Trophoblast cell (in vitro differentiated cells and primary cell): ENCODE data around the gene PEAK3. TPM values are rescaled to one million over a fixed set of nuclear protein-coding genes. Genes with fewer than 3 reads are reported as not detected.

Experiments used
- DNase-seq, 2 donors: peaks; one replicate each; pipeline ENCODE4 v3.0.0-alpha.2; 2016
- H2AFZ ChIP-seq: 2 replicates; pipeline ENCODE4 v1.6.1; 2013; ENCODE audit warnings: low read length, moderate library complexity, mild to moderate bottlenecking; ENCODE audit not compliant: insufficient read depth, poor library complexity
- H2AK5ac ChIP-seq: 2 replicates; pipeline ENCODE4 v1.6.1; 2013; ENCODE audit warnings: mild to moderate bottlenecking, low read length
- H2BK120ac ChIP-seq: 2 replicates; pipeline ENCODE4 v1.6.1; 2013; ENCODE audit warnings: low read length, mild to moderate bottlenecking, moderate library complexity; ENCODE audit not compliant: insufficient read depth, poor library complexity
- H2BK12ac ChIP-seq: 2 replicates; pipeline ENCODE4 v1.6.1; 2013; ENCODE audit warnings: mild to moderate bottlenecking, low read length, moderate library complexity
- H2BK5ac ChIP-seq: 2 replicates; pipeline ENCODE4 v1.6.1; 2013; ENCODE audit warnings: low read length, low read depth, moderate library complexity, mild to moderate bottlenecking; ENCODE audit not compliant: poor library complexity
- H3K14ac ChIP-seq: 2 replicates; pipeline ENCODE4 v1.6.1; 2013; ENCODE audit warnings: mild to moderate bottlenecking, low read length
- H3K18ac ChIP-seq: 2 replicates; pipeline ENCODE4 v1.6.1; 2013; ENCODE audit warnings: mild to moderate bottlenecking, low read length
- H3K23ac ChIP-seq: 2 replicates; pipeline ENCODE4 v1.6.1; 2013; ENCODE audit warnings: low read length
- H3K27ac ChIP-seq: 2 replicates; pipeline ENCODE4 v1.5.1; 2013; ENCODE audit warnings: low read depth, mild to moderate bottlenecking, inconsistent platforms, low read length, moderate library complexity
- H3K27me3 ChIP-seq: 2 replicates; pipeline ENCODE4 v1.6.1; 2013; ENCODE audit warnings: inconsistent platforms, mild to moderate bottlenecking, low read length, moderate library complexity; ENCODE audit not compliant: insufficient read depth
- H3K36me3 ChIP-seq, 2 experiments: 1 replicate in 1 of 2; 2 replicates in 1 of 2; pipeline ENCODE4 v1.6.1; 2013; ENCODE audit warnings: low read length in 2 of 2, mild to moderate bottlenecking in 2 of 2, moderate library complexity in 1 of 2; ENCODE audit not compliant: insufficient read depth in 2 of 2, control insufficient read depth in 1 of 2
- H3K4ac ChIP-seq: 2 replicates; pipeline ENCODE4 v1.6.1; 2013; ENCODE audit warnings: low read depth, mild to moderate bottlenecking, low read length, moderate library complexity
- H3K4me1 ChIP-seq, 2 experiments: 1 replicate in 1 of 2; 2 replicates in 1 of 2; pipeline ENCODE4 v1.6.1; 2013; ENCODE audit warnings: low read length in 2 of 2, mild to moderate bottlenecking in 2 of 2, moderate library complexity in 1 of 2; ENCODE audit not compliant: insufficient read depth in 2 of 2, control insufficient read depth in 1 of 2
- H3K4me2 ChIP-seq: 2 replicates; pipeline ENCODE4 v1.6.1; 2013; ENCODE audit warnings: inconsistent platforms, mild to moderate bottlenecking, low read length, moderate library complexity
- H3K4me3 ChIP-seq: 2 replicates; pipeline ENCODE4 v1.5.1; 2013; ENCODE audit warnings: mild to moderate bottlenecking, low read depth, low read length, inconsistent platforms
- H3K79me1 ChIP-seq: one replicate; pipeline ENCODE4 v1.6.1; 2013; ENCODE audit warnings: low read length
- H3K79me2 ChIP-seq: 2 replicates; pipeline ENCODE4 v1.6.1; 2013; ENCODE audit warnings: low read length, mild to moderate bottlenecking; ENCODE audit not compliant: control insufficient read depth, insufficient read depth, poor library complexity
- H3K9ac ChIP-seq: 2 replicates; pipeline ENCODE4 v1.6.1; 2013; ENCODE audit warnings: mild to moderate bottlenecking, low read length
- H3K9me3 ChIP-seq: 2 replicates; pipeline ENCODE4 v1.6.1; 2013; ENCODE audit warnings: low read depth, mild to moderate bottlenecking, control low read depth, inconsistent platforms, low read length; ENCODE audit not compliant: insufficient read depth
- H4K12ac ChIP-seq: 2 replicates; pipeline ENCODE4 v1.6.1; 2013; ENCODE audit warnings: low read depth, mild to moderate bottlenecking, low read length, moderate library complexity
- H4K8ac ChIP-seq: 2 replicates; pipeline ENCODE4 v1.6.1; 2013; ENCODE audit warnings: low read depth, mild to moderate bottlenecking, low read length, moderate library complexity
- H4K91ac ChIP-seq: one replicate; pipeline ENCODE4 v1.6.1; 2013; ENCODE audit warnings: low read depth, mild to moderate bottlenecking, low read length, moderate library complexity
- WGBS: extraction: QIAGEN DNeasy Blood & Tissue Kit; methylation state at CpG from one replicate; pipeline ENCODE4 v1.1.7; 2013; ENCODE audit warnings: missing lambda C conversion rate; ENCODE audit not compliant: insufficient read length, insufficient coverage; ENCODE audit errors: extremely low coverage; 5-methylcytosine and 5-hydroxymethylcytosine counted together
- polyA plus RNA-seq: library from polyadenylated mRNA; stranded (reverse); fragments of 200-250 nt; gene quantifications from 2 replicates; pipeline ENCODE4 v1.2.3, GENCODE V29; 2013

Gene PEAK3
- 0.03 TPM in 2 replicates for polyA plus RNA-seq

DNA sequence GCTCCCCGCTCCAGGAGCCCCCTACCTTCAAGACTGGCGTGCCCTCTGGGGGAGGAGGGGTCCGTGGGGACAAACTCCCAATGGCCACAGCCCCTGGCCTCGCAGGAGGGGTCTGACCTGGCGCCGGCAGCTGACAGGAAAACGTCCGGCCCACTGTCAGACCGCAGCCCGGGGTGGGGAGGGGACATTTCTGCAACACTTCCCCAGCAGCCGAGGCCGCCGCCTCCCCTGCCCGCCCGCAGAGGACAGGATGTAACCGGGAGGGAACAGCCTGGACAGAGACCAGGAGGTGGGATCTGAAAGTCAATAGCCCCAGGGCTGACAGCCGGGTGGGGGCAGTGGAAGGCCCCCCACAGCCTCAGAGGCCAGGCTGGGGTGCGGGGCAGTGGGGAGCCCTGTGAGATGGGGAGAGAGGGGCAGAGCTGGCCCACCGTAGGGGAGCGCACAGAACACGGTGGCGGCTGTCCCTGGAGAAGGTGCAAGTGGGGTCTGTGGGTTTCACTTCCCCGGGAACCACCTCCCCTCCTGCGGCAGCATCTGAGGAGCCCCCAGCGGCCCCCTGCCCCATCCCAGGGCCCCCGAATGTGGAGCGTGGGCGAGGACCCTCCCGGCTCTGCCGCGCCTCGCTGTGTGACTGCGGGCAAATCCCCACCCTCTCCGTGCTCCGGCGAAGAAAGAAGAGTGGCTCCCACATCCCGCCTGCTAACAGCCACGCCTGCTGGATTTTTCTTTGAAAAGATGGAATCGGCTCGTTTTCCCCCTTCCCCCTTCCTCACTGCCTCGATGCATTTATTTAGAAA is at the start of gene PEAK3:
Gene PEAK3 (minus strand): TSS at position 114 of the 800 bp plus-strand sequence. CDS start 1,244 bp downstream, outside the sequence.
- no peak within 1 kb of the TSS for H4K8ac ChIP-seq
- no peak within 1 kb of the TSS for H3K9ac ChIP-seq
- H4K12ac ChIP-seq = no peak within 1 kb of the TSS
- DNase-seq = peak in 1 of 2 donors; percentile 46
- no peak within 1 kb of the TSS for H2BK120ac ChIP-seq
- H3K9me3 ChIP-seq = no peaks in the 10 kb centered on the region
- H4K91ac ChIP-seq = no peak within 1 kb of the TSS
- no peak within 1 kb of the TSS for H2BK12ac ChIP-seq
- H2AFZ ChIP-seq = peak within 1 kb of the TSS; percentile 59
- no peak within 1 kb of the TSS for H3K4ac ChIP-seq
- no peaks in the 10 kb centered on the region for H3K36me3 ChIP-seq
- peak within 1 kb of the TSS; percentile 47 for H2AK5ac ChIP-seq
- no CpG with 5 or more reads among the region's 41 CpGs for WGBS
- H3K27ac ChIP-seq = no peak within 1 kb of the TSS
- peak within 1 kb of the TSS; percentile 52 for H3K4me2 ChIP-seq
- H3K27me3 ChIP-seq = peaks cover 2% of the 10 kb centered on the region
- H3K79me2 ChIP-seq = no peaks in the 10 kb centered on the region
- no peak within 1 kb of the TSS for H3K4me3 ChIP-seq
- H3K23ac ChIP-seq = no peak within 1 kb of the TSS
- peak within 1 kb of the TSS; percentile 37 for H3K18ac ChIP-seq
- H2BK5ac ChIP-seq = no peak within 1 kb of the TSS
- peaks cover 7 to 8% of the 10 kb centered on the region in 2 experiments for H3K4me1 ChIP-seq
- peaks cover 3% of the 10 kb centered on the region for H3K79me1 ChIP-seq
- H3K14ac ChIP-seq = no peak within 1 kb of the TSS

DNA sequence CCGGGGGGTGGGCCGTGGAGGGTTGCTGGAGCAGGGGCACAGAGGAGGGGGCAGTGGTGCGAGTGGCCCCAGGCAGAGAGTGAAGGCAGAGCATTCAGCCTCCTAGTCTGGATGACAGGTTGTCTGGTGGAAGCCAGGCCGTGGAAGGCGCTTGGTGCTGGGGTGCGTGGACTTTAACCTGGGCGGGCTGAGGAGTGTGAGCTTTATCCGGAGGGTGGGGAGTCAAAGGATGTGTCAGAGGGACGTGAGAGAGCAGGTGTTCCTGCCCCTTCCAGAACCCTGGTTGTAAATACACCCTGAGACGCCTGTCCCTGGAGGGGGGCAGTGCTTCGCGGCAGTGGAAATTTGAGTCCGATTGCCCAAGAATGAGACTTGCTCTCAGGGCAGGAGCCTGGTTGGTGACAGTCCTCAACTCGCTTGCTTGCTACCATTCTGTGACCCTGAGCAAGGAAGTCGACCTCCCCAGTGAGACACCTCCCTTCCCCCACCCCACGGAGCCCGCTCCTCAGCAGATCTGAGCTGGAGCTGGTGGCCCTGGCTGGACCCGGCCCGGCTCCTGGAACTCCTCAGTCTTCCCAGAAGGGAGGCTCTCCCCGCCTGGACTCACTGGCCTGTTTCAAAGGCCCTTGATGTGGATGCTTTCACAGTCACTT is 48.8 kb upstream of the PEAK3 start:
- Histone ChIP-seq H4K91ac (no peak overlapping the region), H3K9me3 (peaks cover 3% of the 10 kb centered on the region), H2AFZ (no peak overlapping the region), H3K4me1 (peaks cover 8 to 19% of the 10 kb centered on the region in 2 experiments), H2BK5ac (no peak overlapping the region), H4K12ac (no peak overlapping the region), H3K9ac (no peak overlapping the region), H3K4me3 (no peak overlapping the region), H3K79me1 (peaks cover 8% of the 10 kb centered on the region), H3K27me3 (no peaks in the 10 kb centered on the region), H2BK12ac (no peak overlapping the region), H3K4ac (peak overlapping the region; percentile 23), H3K14ac (no peak overlapping the region), H3K36me3 (peaks cover 4 to 8% of the 10 kb centered on the region in 2 experiments), H3K27ac (no peak overlapping the region), H2AK5ac (no peak overlapping the region), H3K4me2 (no peak overlapping the region), H3K23ac (no peak overlapping the region), H3K79me2 (peaks cover 10% of the 10 kb centered on the region), H4K8ac (no peak overlapping the region), H2BK120ac (no peak overlapping the region), H3K18ac (no peak overlapping the region)
- DNase-seq = no peak
- WGBS = no CpG with 5 or more reads among the region's 20 CpGs

- Histone ChIP-seq H3K79me2 (peaks cover 10% of the 10 kb centered on the region), H4K91ac (no peak overlapping the region), H3K4me1 (peaks cover 8 to 19% of the 10 kb centered on the region in 2 experiments), H3K4me3 (no peak overlapping the region), H2BK12ac (no peak overlapping the region), H2BK120ac (no peak overlapping the region), H2AFZ (no peak overlapping the region), H3K36me3 (peaks cover 9 to 12% of the 10 kb centered on the region in 2 experiments), H4K12ac (no peak overlapping the region), H3K9ac (no peak overlapping the region), H3K4ac (no peak overlapping the region), H3K27ac (no peak overlapping the region), H3K23ac (no peak overlapping the region), H3K4me2 (no peak overlapping the region), H3K79me1 (peaks cover 8% of the 10 kb centered on the region), H4K8ac (no peak overlapping the region), H3K14ac (no peak overlapping the region), H3K18ac (no peak overlapping the region), H2AK5ac (no peak overlapping the region), H3K9me3 (no peaks in the 10 kb centered on the region), H3K27me3 (no peaks in the 10 kb centered on the region), H2BK5ac (no peak overlapping the region)
- no peak for DNase-seq
- WGBS = no CpG with 5 or more reads among the region's 10 CpGs
Observed at GRCh38 chr19:2330255-2330631, 48.3 kb upstream of the PEAK3 start.

GRCh38 chr19:2329501-2329916 is 47.5 kb upstream of the PEAK3 start:
- Histone ChIP-seq H3K23ac (no peak overlapping the region), H2AFZ (no peak overlapping the region), H3K9me3 (no peaks in the 10 kb centered on the region), H4K91ac (no peak overlapping the region), H3K9ac (no peak overlapping the region), H3K27me3 (no peaks in the 10 kb centered on the region), H4K12ac (peak overlapping the region; percentile 63), H3K27ac (no peak overlapping the region), H3K4me1 (peaks cover 8 to 19% of the 10 kb centered on the region in 2 experiments), H3K79me1 (peaks cover 8% of the 10 kb centered on the region), H3K18ac (no peak overlapping the region), H4K8ac (no peak overlapping the region), H3K14ac (no peak overlapping the region), H2BK5ac (no peak overlapping the region), H3K36me3 (peaks cover 16 to 17% of the 10 kb centered on the region in 2 experiments), H3K4me2 (peak overlapping the region; percentile 100), H2BK12ac (no peak overlapping the region), H3K79me2 (peaks cover 10% of the 10 kb centered on the region), H3K4ac (peak overlapping the region; percentile 7), H2BK120ac (no peak overlapping the region), H3K4me3 (peak overlapping the region; percentile 54), H2AK5ac (peak overlapping the region; percentile 82)
- no peak for DNase-seq
- WGBS = no CpG with 5 or more reads among the region's 13 CpGs
